HL-60 (cell line): Measurements from ENCODE around the gene NUDT15.

Source experiments
- GABPA ChIP-seq: IDR thresholded peaks from 2 replicates; pipeline ENCODE4 v1.6.1; 2012; ENCODE audit warnings: low read depth
- POLR2AphosphoS5 ChIP-seq: IDR thresholded peaks from 2 replicates; pipeline ENCODE4 v1.6.1; 2012; ENCODE audit warnings: low read depth
- SPI1 ChIP-seq: IDR thresholded peaks from 2 replicates; pipeline ENCODE4 v1.6.1; 2012; ENCODE audit warnings: low read depth, mild to moderate bottlenecking, borderline replicate concordance
- TF ChIP-seq, protein P1 (sequence below): IDR thresholded peaks from 2 replicates; pipeline ENCODE4 v1.6.1; 2012; ENCODE audit warnings: low read depth; ENCODE audit not compliant: insufficient replicate concordance
- TF ChIP-seq, protein P2 (sequence below): IDR thresholded peaks from one replicate; pipeline ENCODE4 v1.5.1; 2011; ENCODE audit warnings: low read length, control low read depth, inconsistent platforms; ENCODE audit not compliant: insufficient read depth

DNA sequence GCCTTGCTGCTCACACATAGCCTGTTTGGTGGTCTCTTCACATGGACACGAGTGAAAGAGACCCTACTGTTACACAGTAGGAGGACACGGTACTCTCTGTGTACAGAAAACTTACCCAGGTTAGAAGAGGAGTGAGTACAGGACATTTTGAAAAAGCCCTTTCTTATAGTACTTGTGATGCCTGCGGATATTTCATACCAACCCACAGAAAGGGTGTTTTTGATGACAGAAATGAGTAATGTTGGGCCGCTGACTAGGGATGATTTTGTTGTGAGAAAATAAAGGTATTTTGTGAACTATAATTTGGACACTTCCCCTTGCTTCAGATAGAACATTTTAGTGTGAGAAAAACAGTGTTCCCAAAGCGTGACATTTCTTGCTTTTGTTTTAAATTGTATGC lies 18.2 kb downstream of the NUDT15 start:
- TF ChIP-seq, protein P1, sequence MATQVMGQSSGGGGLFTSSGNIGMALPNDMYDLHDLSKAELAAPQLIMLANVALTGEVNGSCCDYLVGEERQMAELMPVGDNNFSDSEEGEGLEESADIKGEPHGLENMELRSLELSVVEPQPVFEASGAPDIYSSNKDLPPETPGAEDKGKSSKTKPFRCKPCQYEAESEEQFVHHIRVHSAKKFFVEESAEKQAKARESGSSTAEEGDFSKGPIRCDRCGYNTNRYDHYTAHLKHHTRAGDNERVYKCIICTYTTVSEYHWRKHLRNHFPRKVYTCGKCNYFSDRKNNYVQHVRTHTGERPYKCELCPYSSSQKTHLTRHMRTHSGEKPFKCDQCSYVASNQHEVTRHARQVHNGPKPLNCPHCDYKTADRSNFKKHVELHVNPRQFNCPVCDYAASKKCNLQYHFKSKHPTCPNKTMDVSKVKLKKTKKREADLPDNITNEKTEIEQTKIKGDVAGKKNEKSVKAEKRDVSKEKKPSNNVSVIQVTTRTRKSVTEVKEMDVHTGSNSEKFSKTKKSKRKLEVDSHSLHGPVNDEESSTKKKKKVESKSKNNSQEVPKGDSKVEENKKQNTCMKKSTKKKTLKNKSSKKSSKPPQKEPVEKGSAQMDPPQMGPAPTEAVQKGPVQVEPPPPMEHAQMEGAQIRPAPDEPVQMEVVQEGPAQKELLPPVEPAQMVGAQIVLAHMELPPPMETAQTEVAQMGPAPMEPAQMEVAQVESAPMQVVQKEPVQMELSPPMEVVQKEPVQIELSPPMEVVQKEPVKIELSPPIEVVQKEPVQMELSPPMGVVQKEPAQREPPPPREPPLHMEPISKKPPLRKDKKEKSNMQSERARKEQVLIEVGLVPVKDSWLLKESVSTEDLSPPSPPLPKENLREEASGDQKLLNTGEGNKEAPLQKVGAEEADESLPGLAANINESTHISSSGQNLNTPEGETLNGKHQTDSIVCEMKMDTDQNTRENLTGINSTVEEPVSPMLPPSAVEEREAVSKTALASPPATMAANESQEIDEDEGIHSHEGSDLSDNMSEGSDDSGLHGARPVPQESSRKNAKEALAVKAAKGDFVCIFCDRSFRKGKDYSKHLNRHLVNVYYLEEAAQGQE: no peak
- TF ChIP-seq, protein P2, sequence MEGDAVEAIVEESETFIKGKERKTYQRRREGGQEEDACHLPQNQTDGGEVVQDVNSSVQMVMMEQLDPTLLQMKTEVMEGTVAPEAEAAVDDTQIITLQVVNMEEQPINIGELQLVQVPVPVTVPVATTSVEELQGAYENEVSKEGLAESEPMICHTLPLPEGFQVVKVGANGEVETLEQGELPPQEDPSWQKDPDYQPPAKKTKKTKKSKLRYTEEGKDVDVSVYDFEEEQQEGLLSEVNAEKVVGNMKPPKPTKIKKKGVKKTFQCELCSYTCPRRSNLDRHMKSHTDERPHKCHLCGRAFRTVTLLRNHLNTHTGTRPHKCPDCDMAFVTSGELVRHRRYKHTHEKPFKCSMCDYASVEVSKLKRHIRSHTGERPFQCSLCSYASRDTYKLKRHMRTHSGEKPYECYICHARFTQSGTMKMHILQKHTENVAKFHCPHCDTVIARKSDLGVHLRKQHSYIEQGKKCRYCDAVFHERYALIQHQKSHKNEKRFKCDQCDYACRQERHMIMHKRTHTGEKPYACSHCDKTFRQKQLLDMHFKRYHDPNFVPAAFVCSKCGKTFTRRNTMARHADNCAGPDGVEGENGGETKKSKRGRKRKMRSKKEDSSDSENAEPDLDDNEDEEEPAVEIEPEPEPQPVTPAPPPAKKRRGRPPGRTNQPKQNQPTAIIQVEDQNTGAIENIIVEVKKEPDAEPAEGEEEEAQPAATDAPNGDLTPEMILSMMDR: no peak
- TF ChIP-seq POLR2AphosphoS5: no peak
- no peak for TF ChIP-seq SPI1
- TF ChIP-seq GABPA: no peak
